ENCODE measurements around the gene CDH12.
A peak's percentile ranks its signal among the peaks of the same experiment; 100 is the strongest.

Gene CDH12

GRCh38 chr5:22757776-22758175 is 95.4 kb downstream of the CDH12 start:
- no peak for DNase-seq

- peak; percentile 45 for DNase-seq
Measured at GRCh38 chr5:22754155-22754554, 99.0 kb downstream of the CDH12 start.

- no peak for DNase-seq
Measured at GRCh38 chr5:22751536-22751935, 101.6 kb downstream of the CDH12 start.

GRCh38 chr5:22736443-22737003 is 116.6 kb downstream of the CDH12 start:
- DNase-seq, result no peak

- DNase-seq, result no peak
Measured at GRCh38 chr5:22734907-22735306, 118.2 kb downstream of the CDH12 start.

GRCh38 chr5:22728610-22729009 is 124.5 kb downstream of the CDH12 start:
- no peak for DNase-seq

GRCh38 chr5:22722491-22722890 is 130.7 kb downstream of the CDH12 start:
- no peak for DNase-seq

- no peak for DNase-seq
Measured at GRCh38 chr5:22722056-22722455, 131.1 kb downstream of the CDH12 start.

- DNase-seq, result no peak
Measured at GRCh38 chr5:22719842-22720241, 133.3 kb downstream of the CDH12 start.

GRCh38 chr5:22710660-22711059 is 142.5 kb downstream of the CDH12 start:
- DNase-seq, result no peak

- no peak for DNase-seq
Measured at GRCh38 chr5:22709743-22710142, 143.4 kb downstream of the CDH12 start.

- no peak for DNase-seq
Measured at GRCh38 chr5:22708770-22709328, 144.3 kb downstream of the CDH12 start.

GRCh38 chr5:22706901-22707300 is 146.2 kb downstream of the CDH12 start:
- no peak for DNase-seq

- no peak for DNase-seq
Measured at GRCh38 chr5:22699319-22699718, 153.8 kb downstream of the CDH12 start.

- no peak for DNase-seq
Measured at GRCh38 chr5:22693121-22693520, 160.0 kb downstream of the CDH12 start.

- peak; percentile 73 for DNase-seq
Measured at GRCh38 chr5:22683050-22683449, 170.1 kb downstream of the CDH12 start.

- DNase-seq, result no peak
Measured at GRCh38 chr5:22678886-22679285, 174.3 kb downstream of the CDH12 start.

- no peak for DNase-seq
Measured at GRCh38 chr5:22673131-22673530, 180.0 kb downstream of the CDH12 start.

- DNase-seq, result no peak
Measured at GRCh38 chr5:22669345-22669744, 183.8 kb downstream of the CDH12 start.

GRCh38 chr5:22665801-22666200 is 187.3 kb downstream of the CDH12 start:
- DNase-seq, result no peak

- DNase-seq, result no peak
Measured at GRCh38 chr5:22663134-22663533, 190.0 kb downstream of the CDH12 start.

GRCh38 chr5:22662391-22662790 is 190.8 kb downstream of the CDH12 start:
- no peak for DNase-seq

GRCh38 chr5:22651355-22651754 is 201.8 kb downstream of the CDH12 start:
- no peak for DNase-seq

GRCh38 chr5:22650511-22650910 is 202.6 kb downstream of the CDH12 start:
- DNase-seq, result no peak

GRCh38 chr5:22649074-22649473 is 204.1 kb downstream of the CDH12 start:
- peak; percentile 59 for DNase-seq
